HG02763 (cell line): Measurements from ENCODE around the gene RPS6KA2.
"Not testable (repeated sequence)": the region's sequence is repeated elsewhere in the genome, so short reads cannot be mapped to it uniquely, and the experiment has no call there.

Experiments
- ATAC-seq: cut with Tn5 transposase; IDR thresholded peaks from one replicate; pipeline ENCODE4 v1.9.1; 2021; ENCODE audit warnings: mild to moderate bottlenecking, moderate library complexity; ENCODE audit not compliant: unreplicated experiment

The RPS6KA2 gene

DNA sequence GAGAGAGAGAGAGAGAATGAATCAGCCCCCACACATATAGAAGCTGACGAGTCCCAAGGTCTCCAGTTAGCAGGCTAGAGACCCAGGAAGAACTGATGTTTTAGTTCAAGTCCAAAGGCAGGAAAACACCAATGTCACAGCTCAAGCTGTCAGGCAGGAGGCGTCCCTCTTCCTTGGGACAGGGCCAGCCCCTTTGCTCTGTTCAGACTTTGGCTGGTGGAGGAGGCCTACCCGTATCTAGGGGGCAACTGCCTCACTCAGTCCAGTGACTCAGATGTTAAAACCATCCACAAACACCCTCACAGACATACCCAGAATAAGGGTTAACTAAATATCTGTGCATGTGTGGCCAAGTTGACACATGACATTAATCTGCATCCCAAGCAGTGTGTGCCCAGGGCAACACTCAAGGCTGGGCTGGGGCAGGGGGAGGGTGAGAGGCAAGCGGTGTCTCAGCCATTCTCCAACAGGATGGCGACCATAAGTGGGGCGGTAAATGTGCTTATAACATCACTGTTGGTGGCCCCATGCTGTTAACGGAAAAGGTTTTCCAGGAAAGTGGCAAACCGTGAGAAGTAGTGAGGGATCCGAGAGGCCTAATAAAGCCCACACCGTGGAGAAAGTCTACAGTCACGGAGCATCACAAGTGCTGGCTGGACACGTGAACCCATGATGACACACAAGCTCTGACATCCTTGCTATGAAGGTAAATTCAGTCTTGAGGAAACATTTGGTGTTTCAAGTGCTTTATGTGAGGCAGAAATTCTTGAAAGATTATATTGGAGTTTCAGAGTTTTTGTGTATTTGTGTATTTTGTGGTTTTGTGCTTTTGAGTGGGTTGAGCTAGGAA lies 68.7 kb downstream of the RPS6KA2 start:
- ATAC-seq = no peak

DNA sequence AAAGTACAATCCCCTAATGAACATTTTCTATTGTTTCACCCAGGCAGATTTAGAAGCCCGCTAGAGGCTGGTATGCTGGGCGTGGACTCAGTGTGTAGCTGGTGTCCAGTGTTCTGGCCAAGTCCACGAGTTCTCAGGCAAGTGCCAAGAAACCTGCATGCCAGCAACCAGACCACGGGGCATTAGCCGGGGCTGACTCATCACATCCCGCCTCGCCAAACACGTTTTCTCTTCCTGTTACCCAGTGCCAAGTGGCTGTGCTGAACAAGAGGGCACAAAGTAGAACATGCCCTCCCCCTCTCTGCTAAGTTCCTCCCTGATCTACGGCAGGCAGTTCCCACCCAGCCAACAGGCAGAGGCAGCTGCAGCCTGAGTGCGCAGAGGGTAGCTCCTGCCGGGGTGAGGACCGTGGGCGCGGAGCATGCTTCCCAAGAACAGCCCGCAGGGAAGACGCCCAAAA lies 70.2 kb downstream of the RPS6KA2 start:
- no peak for ATAC-seq

DNA sequence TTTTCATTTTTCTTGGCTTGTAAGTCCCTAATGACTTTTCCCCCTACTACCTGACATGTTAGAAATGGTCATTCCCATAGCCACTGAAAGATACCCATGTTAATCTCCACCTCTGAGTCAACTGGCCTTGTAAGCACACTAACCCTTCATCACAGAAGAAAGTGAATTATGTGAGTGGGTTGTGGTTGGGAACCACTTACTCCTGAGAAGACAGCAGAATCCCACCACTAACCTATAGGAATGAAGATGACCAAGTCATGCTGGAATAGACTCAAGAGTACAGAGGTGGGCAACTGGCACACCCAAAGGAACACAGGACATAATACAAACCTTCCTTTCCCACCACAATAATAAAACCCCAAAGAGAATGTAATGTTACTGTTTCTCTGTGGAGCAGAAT lies 70.7 kb downstream of the RPS6KA2 start:
- ATAC-seq = no peak

DNA sequence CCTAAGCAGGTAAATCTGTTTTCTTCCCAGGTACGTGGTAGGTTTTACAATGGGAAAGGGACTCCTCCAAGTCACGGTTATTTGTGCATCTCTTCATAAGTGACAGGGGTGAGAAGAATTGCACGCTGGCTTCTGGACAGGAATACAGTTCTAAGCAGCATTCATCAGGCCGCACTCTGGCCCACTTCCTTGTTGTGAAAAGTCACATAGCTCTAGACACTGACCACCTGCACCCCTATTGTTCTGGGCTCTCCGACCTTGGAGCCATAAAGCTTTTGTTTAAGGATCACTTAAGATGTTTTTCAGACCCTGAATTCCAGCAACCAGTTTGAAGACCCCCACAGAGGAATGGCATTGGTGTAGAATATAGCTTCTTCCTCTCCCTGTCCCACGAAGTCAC lies 72.0 kb downstream of the RPS6KA2 start:
- no peak for ATAC-seq

DNA sequence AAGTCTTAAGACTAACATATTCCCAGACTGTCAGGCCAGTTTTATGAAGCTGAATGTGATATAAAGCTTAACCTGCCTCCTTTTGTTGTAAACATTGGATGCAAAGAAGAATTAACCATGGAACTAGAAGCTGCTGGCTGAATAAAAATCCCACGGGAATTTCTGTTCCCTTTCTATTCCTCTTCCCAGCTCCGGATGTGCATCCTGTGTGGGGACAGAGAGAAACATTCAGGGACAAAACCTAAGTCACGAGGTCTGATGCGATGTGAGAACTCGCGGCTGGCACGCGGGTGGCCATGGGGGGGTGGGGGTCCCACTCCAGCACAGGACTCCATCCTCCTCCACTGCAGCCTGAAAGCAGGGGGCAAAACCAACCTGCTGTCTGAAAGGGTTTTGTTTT lies 72.7 kb downstream of the RPS6KA2 start:
- ATAC-seq = no peak

DNA sequence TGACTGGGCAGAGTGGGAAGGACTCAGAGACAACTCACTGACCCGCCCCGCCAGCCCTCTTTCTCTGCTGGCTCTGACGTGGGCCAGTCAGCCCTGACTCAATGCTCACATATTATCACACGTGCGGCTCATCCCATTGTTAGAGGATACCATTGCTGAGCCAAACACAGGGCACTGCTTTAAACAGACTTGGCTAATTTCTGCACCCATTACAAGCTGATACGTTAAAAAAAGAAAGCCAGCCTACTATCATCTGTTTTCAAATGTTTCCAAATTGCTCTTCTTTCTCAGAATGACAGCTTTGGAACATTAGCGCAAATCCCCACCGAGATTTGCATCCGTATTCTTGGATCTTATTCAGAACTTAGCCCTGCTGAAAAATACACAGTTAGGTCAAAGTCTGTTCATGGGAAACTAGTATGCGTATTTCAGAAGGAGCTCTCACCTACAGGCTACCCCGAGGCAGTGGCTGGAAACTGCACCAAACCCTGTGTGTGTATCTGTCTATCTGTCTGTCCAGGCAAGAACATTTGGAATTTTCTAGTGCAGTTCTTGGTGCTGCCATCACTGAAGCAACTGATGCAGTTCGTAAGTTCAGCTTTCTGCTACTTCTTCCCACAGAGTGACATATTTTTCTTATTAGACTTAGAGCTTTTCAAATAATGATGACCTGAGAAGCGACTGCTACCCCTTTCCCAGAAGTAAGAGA lies 73.3 kb downstream of the RPS6KA2 start:
- no peak for ATAC-seq

DNA sequence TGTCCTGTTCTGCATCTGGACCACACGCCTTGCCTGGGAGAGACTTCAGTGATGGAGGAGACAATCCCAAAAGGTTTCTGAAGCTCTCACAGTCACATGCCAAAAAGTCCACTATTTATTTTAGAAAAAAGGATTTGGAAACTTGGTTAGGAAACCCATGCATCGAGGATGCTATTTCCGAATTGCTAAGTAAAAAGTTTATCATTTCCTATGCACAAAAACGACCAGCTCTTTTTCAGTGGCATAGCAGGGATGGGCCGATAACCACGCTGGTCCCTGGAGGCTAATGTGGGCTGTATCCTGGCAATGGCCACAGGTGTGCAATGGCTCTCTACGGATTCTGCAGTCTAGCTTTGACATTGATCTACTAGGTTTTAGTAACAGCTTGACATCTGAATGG lies 74.5 kb downstream of the RPS6KA2 start:
- ATAC-seq = no peak

DNA sequence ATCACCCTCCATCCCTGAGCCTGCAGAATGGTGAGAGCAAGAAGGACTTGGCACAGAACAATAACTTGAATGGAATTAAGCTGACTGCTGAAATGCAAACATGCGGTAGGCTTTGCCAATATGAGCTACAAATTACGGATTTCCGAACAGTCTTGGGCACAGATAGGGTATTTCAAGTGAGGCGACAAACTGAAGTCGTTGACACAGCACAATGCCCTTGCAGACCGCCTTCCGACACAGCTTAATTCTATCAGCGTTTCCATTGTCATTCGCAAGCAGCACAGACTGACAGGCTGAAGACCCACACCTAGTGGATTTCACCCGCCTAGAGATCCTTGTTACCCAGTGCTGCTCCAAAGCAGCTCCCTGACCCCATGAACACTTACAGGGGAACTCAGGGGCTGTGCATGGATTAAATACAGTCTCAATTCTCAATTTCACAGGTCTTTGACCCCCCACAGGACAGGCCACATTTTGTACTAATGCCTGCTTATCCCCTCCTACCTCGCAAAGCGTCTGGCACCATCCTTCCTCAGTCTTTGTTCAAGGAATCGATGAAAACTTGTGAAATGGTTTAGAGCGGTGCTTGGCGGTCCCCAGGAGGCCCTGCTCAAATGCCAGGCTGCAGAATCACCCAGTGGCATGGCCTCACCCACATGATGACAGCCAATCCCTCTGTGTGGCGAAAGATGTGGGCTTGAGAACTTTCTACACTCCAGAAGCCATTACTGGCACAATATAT lies 75.1 kb downstream of the RPS6KA2 start:
- ATAC-seq = no peak

DNA sequence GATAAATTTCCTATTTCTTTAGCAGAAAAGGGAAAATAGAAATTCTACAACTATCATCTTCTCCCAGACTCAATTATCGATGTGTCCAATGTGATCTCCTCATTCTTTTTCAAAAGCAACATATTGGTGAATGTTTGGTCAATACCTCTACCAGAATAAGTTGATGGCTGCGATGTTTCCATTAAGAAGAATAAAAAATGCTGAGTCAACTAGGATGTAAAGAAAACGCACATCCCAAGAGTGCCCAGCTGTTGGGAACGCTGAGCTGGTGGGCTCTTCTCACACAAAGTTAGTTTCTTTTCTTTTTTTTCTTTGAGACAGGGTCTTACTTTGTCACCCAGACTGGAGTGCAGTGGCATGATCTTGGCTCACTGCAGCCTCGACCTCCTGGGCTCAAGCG lies 80.4 kb downstream of the RPS6KA2 start:
- no peak for ATAC-seq

DNA sequence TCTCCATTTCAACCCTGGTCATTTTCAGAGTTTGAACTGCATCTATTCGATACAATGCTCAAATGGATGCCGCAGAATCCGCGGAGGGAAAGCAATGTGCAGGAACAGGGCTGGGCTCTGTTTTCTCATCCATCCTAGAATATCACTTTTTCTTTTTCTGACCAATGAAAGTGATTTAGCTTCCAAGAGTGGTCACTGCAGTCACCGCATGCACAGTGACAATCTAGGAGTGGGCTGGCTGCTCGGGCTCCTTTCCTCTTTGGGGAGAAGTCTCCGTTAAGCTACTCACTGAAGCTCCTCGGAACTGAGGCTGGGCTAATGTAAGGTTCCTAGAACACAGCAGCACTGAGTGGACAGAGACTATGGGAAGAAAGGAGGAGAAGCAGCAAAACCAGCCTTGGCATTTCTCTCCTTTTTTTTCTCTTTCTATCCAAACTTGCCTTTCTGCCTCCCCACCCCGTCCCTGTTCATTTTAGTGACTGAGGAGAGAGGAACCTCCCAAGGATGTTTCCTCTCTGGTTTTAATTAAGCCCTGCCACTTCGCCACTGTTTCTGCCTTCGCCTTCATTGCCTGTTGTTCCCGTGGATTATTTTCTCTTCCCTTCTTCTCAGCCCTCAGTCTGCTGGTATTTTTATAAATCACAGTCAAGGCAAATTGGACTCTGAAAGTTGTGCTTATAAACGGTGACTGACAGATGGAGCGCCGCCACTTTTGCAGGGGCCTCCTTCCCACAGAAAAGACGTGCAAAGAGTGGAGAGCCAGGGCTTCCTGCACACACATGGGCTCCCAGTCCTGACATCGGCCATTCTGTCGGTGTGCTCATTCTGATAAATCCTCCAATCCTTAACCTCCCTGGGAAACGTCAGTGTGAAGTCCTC lies 81.7 kb downstream of the RPS6KA2 start:
- no peak for ATAC-seq

DNA sequence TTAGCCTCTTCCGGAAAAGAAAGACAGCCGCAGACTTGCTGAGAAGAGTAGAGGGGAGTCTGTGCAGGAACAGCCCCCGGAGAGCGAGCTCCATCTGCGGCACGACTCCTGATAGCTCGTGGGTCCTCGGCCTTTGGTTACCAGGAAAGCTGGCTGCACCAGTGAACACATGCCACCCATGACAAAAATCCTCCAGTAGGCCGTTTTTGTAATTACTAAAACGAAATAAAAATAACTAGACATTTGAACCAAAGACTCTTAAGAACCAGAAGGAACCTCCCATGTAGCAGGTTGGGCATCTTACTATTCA lies 82.8 kb downstream of the RPS6KA2 start:
- ATAC-seq = no peak

DNA sequence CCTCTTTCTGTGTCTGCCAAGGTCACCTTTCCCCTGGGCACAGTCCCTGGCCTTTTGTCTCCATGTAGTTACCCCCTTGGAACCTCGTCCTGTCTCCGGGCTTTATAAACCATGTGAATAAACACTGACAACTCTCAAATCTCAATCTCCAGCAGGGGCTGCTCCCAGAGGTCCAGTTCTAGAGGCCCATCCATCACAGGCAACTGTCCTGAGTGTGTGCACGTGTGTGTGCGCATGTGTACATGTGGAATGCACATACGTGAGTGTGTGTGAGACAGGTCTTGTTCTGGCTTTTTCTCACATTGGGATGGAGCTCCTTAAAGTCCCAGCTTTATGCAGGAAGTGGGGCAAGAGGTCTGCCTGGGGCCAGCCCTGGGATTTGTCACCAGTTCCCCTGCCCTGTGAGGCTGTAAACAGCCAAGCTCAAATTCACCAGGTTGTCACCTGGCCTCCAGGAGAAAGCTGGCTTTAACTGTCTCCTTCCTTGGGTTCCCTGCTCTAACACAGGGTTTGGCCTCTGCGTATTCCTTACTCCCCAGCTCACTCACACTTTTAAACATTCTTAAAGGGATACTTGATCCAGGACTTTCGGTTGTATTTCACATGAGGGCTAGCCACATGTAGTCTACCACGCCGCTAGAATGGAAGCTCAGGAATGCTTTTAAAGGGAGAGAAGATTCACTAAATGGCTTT lies 83.3 kb downstream of the RPS6KA2 start:
- ATAC-seq = no peak

DNA sequence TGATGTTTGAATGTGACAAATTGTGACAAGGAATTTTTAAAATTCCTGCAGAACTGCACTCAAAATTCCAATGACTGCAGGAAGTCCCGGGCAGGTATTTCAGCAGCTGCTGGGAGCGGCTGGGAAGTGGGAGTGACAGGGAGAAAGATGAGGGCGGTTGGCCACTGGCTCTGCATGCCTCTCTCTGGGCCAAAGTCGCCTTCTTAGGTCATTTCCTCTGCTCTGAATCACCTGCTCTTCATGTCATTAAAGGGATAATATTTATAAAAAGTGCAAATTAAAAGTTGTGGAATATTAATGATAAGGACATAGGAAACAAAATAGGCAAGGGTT lies 84.5 kb downstream of the RPS6KA2 start:
- no peak for ATAC-seq

DNA sequence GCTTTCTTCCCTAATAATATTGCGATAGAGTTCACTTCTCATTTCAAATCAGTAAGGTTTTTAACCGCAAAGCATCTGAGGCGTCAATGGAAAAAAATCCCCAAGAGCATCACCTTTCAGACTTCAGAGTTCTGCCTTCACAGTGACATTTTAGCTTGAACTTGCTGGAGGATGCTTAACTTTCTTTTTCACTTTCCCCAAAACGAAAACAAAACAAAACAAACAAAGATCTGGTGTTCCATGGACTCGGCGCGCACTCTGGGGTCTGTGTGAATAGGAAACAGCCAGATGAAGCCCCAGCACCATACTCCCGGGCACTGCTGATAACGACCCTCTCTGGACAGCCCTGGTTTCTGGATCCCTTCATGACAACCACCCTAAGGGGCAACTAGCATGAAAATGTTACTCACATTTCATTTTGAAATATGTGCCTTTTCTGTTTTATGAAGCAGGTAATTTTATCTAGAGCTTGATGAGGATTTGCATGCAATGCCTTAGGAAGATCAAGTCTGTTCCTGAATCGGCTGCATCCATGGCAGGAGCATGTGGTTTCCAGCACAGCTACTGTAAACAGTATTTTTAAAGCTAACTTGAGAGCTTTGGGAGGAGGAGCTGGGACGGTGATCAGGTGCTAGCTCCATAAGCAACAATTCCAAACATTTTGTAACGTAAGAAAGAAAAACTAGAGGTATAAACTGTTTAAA lies 85.0 kb downstream of the RPS6KA2 start:
- ATAC-seq = no peak

DNA sequence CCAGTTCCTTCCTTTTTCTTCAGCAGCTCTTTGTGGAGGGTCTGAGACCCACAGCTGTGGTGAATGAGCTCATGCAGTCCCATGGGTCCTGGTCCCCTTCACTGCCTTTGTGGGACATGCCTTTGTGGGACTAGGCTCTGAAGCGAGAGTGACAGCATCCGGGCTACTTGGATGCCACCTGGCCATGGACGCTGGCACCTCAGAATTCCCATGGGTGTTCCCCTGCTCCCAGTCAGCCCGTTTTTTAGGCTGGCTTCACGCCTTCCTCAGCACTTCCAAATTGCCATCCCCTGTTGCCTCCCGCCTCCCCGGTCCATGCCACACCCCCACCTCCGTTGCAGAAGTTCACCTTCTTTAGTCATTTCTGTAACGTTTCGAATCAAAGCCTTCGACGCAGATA lies 85.7 kb downstream of the RPS6KA2 start:
- ATAC-seq = peak; percentile 28

DNA sequence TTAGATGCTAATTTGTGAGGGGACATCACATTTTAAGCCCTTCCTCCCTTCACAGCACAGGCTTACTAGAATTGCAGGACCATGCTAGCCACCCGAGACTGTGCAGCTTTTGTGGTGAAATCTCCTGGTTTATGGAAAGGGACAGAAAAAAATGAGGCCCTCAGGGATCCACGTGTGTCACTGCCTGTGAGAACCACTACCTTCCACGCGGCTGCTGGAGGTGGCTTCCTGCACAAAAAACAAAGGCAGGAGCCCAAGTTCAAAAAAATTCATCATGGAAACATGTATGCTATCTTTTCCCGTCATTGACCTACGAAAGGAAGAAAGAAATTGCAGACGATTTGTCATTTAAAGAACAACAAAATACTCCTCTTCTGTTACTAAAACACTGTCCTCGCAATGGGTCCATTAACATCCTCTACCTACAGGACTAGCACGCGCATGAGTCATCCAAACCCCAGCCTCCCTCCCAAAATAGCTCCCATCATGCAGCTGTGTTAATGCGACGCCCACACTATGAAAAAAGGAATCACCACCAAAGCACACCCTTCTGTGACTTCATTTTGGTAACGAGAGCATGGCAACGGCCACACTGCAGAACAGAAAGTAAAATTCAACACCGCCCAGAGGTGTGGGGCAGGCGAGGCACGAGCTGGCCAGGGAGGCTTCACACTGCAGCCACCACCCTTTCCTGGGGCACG lies 86.3 kb downstream of the RPS6KA2 start:
- peak; percentile 96 for ATAC-seq

DNA sequence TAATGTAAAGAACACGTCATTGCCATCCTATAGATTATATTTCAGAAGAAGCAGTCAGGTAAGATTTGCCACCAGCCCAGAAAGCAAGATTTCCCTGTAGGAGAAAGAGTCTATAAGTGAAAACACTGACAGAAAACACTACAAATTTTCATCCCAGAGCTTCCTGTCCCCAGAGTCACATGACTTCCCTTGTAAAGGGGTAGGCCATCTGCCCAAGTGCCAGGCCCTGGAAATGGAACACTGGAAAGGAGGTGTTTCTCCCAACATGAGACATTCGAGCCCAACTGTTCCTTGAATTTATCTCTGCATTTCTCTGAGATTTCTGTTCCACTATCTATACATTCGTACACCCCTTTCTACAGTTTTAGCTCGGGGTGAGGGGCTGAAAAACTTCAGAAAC lies 87.5 kb downstream of the RPS6KA2 start:
- ATAC-seq = no peak

DNA sequence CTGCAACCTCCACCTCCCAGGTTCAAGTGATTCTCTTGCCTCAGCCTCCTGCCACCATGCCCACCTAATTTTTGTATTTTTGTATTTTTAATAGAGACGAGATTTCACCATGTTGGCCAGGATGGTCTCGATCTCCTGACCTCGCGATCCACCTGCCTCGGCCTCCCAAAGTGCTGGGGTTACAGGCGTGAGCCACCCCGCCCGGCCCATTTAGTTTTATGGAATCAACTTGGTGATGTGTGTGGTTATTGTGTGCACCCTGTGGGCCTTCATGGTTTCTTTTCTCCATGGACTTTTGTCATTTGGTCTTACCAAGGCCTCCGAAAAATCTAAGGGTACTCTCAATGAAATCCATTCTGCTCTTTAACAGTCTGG lies 88.1 kb downstream of the RPS6KA2 start:
- not testable (repeated sequence) for ATAC-seq

DNA sequence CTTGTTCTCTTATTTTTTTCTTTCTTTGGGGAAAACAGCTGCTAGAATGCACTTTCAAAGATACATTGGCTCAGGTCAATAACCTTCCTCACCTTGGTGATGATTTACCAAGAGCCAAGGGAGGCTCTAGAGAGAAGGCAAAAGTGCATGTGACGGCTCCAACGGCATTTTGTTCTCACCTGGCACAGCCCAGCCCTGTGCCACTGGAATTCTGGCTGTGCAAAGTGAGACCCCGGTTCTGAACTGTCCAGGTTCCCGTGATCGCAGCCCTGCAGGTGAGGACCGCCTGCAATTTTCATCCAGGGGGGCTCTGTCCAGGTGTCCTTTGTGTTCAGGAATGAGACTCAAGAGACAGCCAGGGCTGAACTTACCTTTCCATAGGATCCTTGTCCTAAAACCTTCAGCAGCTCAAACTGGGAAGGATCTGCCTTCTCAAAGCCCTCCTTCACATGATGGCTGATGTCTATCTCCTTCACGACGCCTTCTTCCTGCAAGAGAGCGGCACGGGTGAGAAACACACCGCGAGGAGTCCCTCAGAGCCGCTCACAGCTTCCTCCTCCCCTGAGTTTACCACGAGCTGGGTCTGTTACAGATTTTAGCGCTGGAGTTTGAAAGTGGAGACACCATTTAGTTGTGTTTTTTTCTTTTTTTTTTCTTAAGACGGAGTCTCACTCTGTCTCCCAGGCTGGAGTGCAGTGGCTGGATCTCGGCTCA lies 88.6 kb downstream of the RPS6KA2 start:
- no peak for ATAC-seq
